K562 (cell line): ENCODE measurements around the gene RNF166. TPM values are rescaled to one million over a fixed set of nuclear protein-coding genes. Genes with fewer than 3 reads are reported as not detected.

Source experiments
- ATAC-seq: fragments of 200-7000 bp; cut with Tn5 transposase; 3 replicates; pipeline ENCODE4 v1.9.1; 2020; ENCODE audit warnings: moderate library complexity
- BruUV-seq: library from RNA; stranded (reverse); fragments of 400-500 nt; replicated peaks from 2 replicates; lab custom pipeline; 2021; lab: Mats Ljungman, UMichigan
- CTCF ChIA-PET: fragments of 300-600 bp; formaldehyde crosslinking; extraction: SDS; loops from one replicate; lab custom pipeline; 2021; ENCODE audit warnings: low intra/inter-chr PET ratio; lab: Yijun Ruan, JAX
- POLR2A ChIA-PET: fragments of 300-600, 350-650 bp; sonication (Branson Sonifier 250); formaldehyde crosslinking; extraction: SDS; loops from one replicate; lab custom pipeline; 2021; ENCODE audit warnings: antibody characterized with exemption, inconsistent platforms; lab: Yijun Ruan, JAX
- DNase-seq, 4 experiments: peaks; one replicate each; pipeline versions ENCODE4 v3.0.0 to v3.0.0-alpha.2; 2011 to 2018; ENCODE audit warnings: low spot score in 3 of 4, mixed read lengths in 3 of 4; ENCODE audit errors: extremely low read depth in 1 of 4
- FAIRE-seq: peaks from 2 replicates; lab custom pipeline; 2011; peaks lifted over from hg19 to GRCh38; lab: Jason Lieb, UNC
- H2AFZ ChIP-seq: 2 replicates; pipeline ENCODE4 v1.6.0; 2011; ENCODE audit warnings: low read depth, low read length, control low read depth, inconsistent platforms
- H3K27ac ChIP-seq: fragments of 200-600 bp; 3 replicates; pipeline ENCODE4 v1.8.0; 2011; ENCODE audit warnings: low read depth, mild to moderate bottlenecking, control low read depth, inconsistent platforms, low read length, moderate library complexity, mixed read lengths; ENCODE audit errors: extremely low read depth
- H3K27me3 ChIP-seq, 2 experiments: fragments of 300-600 bp in 1 of 2; 2 replicates in 1 of 2; 3 replicates in 1 of 2; pipeline versions ENCODE4 v1.6.0 to v1.8.0; 2011; ENCODE audit warnings: inconsistent platforms in 2 of 2, low read length in 2 of 2, mild to moderate bottlenecking in 1 of 2, mixed read lengths in 1 of 2, moderate library complexity in 1 of 2; ENCODE audit not compliant: control insufficient read depth in 2 of 2, insufficient read depth in 2 of 2
- H3K36me3 ChIP-seq: fragments of 300-600 bp; 3 replicates; pipeline ENCODE4 v1.8.0; 2011; ENCODE audit warnings: mild to moderate bottlenecking, low read length, inconsistent platforms; ENCODE audit not compliant: control insufficient read depth, insufficient read depth
- H3K4me1 ChIP-seq, 2 experiments: fragments of 200-600 bp in 1 of 2; replicated peaks in 1 of 2; 2 replicates in 1 of 2; 3 replicates in 1 of 2; pipeline versions ENCODE4 v1.5.1 to v1.8.0; 2011; ENCODE audit warnings: inconsistent platforms in 2 of 2, low read length in 2 of 2, mild to moderate bottlenecking in 1 of 2, mixed read lengths in 1 of 2, moderate library complexity in 1 of 2; ENCODE audit not compliant: control insufficient read depth in 2 of 2, insufficient read depth in 2 of 2
- H3K4me2 ChIP-seq: 2 replicates; pipeline ENCODE4 v1.6.1; 2011; ENCODE audit warnings: low read length, control low read depth, inconsistent platforms, mixed read lengths; ENCODE audit not compliant: insufficient read depth
- H3K4me3 ChIP-seq: fragments of 200-600 bp; sonication (generic), shearing (Covaris generic); 2 replicates; pipeline ENCODE4 v1.5.1; 2016; ENCODE audit warnings: control low read depth, inconsistent platforms
- H3K79me2 ChIP-seq: fragments of 200-600 bp; 3 replicates; pipeline ENCODE4 v1.8.0; 2011; ENCODE audit warnings: low read length, inconsistent platforms; ENCODE audit not compliant: control insufficient read depth, insufficient read depth
- H3K9ac ChIP-seq, 2 experiments: 2 replicates each; pipeline versions ENCODE4 v1.6.0 to v1.6.1; 2011; ENCODE audit warnings: low read depth in 2 of 2, low read length in 2 of 2, control low read depth in 1 of 2, inconsistent platforms in 1 of 2, mild to moderate bottlenecking in 1 of 2, mixed read lengths in 1 of 2; ENCODE audit not compliant: insufficient read depth in 1 of 2
- H3K9me1 ChIP-seq: one replicate; pipeline ENCODE4 v1.6.0; 2011; ENCODE audit warnings: inconsistent platforms, mild to moderate bottlenecking, low read length, moderate library complexity; ENCODE audit not compliant: control insufficient read depth, insufficient read depth
- H3K9me3 ChIP-seq: replicated peaks from 2 replicates; pipeline ENCODE4 v1.5.1; 2011; ENCODE audit warnings: low read depth, low read length, inconsistent platforms; ENCODE audit not compliant: control insufficient read depth, insufficient read depth
- H4K20me1 ChIP-seq: replicated peaks from 2 replicates; pipeline ENCODE4 v1.6.1; 2011; ENCODE audit warnings: low read length, inconsistent platforms, mixed read lengths; ENCODE audit not compliant: control insufficient read depth, insufficient read depth
- PBX2 ChIP-seq, 2 experiments: IDR thresholded peaks in 1 of 2; conservative IDR thresholded peaks in 1 of 2; 2 replicates each; pipeline ENCODE4 v1.6.1; 2016; ENCODE audit warnings: low read depth in 2 of 2, mild to moderate bottlenecking in 1 of 2, missing compliant biosample characterization in 1 of 2, missing genetic modification characterization in 1 of 2, moderate library complexity in 1 of 2
- PCBP1 ChIP-seq: fragments of 200-400 bp; formaldehyde crosslinking; IDR thresholded peaks from 2 replicates; pipeline ENCODE4 v1.6.1; 2018; ENCODE audit warnings: mild to moderate bottlenecking, low read depth, low read length; ENCODE audit not compliant: poor library complexity, severe bottlenecking
- RCOR1 ChIP-seq, 2 experiments: IDR thresholded peaks; 2 replicates each; pipeline ENCODE4 v1.6.1; 2012; ENCODE audit warnings: low read depth in 2 of 2, low read length in 2 of 2, borderline replicate concordance in 1 of 2, improper control_type of control experiment in 1 of 2
- SIN3A ChIP-seq, 2 experiments: fragments of 150-350 bp in 1 of 2; IDR thresholded peaks; 2 replicates each; pipeline ENCODE4 v1.6.1; 2011 to 2016; ENCODE audit warnings: borderline replicate concordance in 2 of 2, low read depth in 2 of 2, low read length in 2 of 2, mild to moderate bottlenecking in 2 of 2, moderate library complexity in 2 of 2; ENCODE audit not compliant: control insufficient read depth in 1 of 2
- WGBS: fragments of 100-300 bp; shearing (Covaris generic); methylation state at CpG from one replicate; pipeline ENCODE4 v1.1.6; 2016; ENCODE audit warnings: low coverage, mixed read lengths; ENCODE audit not compliant: insufficient coverage; ENCODE audit errors: missing lambda C conversion rate; 5-methylcytosine and 5-hydroxymethylcytosine counted together
- in situ Hi-C: fragments of 300-500 bp; cut with MboI; formaldehyde crosslinking; loops from 4 replicates; pipeline ENCODE4 v1.15.0; 2018; ENCODE audit warnings: inconsistent platforms, mixed read lengths
- intact Hi-C: fragments of 100-400 bp; cut with micrococcal nuclease; formaldehyde crosslinking; loops from 2 replicates; pipeline ENCODE4 v1.14.2; 2022
- polyA plus RNA-seq, 8 experiments: library from polyadenylated mRNA; depleted of rRNA in 4 of 8; stranded (reverse) in 5 of 8; unstranded in 3 of 8; fragments of >200 nt; fragmentation: Nextera tagmentation in 2 of 8; fragmentation: Illumina TruSeq in 1 of 8; extraction: Ambion mirVana in 2 of 8; extraction: Trizol in 1 of 8; gene quantifications; 2 replicates each; pipeline versions ENCODE4 v1.2.1 to v1.2.3, GENCODE V29; 2011 to 2014; ENCODE audit warnings: inconsistent platforms in 1 of 8, missing spikeins in 1 of 8
- total RNA-seq, 7 experiments: library from RNA; depleted of rRNA in 6 of 7; stranded (reverse); fragments of >200 nt in 6 of 7; fragmentation: Illumina TruSeq in 2 of 7; extraction: Trizol in 2 of 7; gene quantifications; 2 replicates each; pipeline versions ENCODE4 v1.2.1 to v1.2.3, GENCODE V29; 2011 to 2021; ENCODE audit warnings: low replicate concordance in 1 of 7

RNF166 gene
- total and polyA plus RNA-seq, 9 of the 15 experiments (the other 6 are each of a cell fraction or from before 2014, with no cell fraction given): 0.56 to 60.3 (median 19.5) TPM

DNA sequence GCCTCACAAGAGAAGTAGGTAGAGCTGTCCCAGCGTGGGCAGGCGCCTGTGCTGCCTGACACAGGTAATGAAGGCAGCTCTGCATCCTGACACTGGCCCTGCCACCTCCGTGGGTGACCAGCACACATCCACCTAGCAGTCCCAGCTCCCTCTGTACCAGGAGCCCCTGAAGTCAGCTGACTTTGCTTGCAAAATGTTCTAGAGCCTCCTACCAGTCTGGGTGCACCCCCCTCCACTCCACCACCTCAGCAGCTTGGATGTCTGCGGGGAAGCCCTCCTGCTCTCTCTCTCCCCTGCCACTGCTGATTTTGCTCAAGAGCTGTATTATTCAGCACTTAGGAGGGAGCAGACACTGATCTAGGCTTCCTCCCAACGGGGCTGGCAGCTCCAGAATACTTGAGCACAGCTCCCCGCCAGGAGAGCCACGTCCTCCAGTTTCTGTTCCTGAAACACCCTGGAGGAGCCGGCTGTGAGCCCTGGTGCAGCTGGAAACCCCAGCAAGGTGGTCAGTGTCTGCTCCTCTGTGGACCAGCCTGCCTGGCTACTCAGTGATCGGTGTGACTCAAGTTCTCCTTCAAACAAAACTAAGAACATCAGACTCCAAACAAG lies 1.0 kb downstream of the RNF166 start:
- CTCF ChIA-PET: no interaction called here
- TSS peak; percentile 72 for BruUV-seq
- 18% methylated on average over 9 of the region's 9 CpGs for WGBS
- H3K9ac ChIP-seq: peak overlapping the region; percentile 86 to 99
- H3K27ac ChIP-seq: peak overlapping the region; percentile 70
- POLR2A ChIA-PET: interaction anchor here (0.6 to 2.2 kb wide), 8 partner anchors 9 to 79 kb away, joined by 3 to 12 read pairs (median 3); no protein-coding TSS in a partner anchor
- TF ChIP-seq PCBP1 (no peak), PBX2 (CRISPR knock-in tag; IDR thresholded peaks at IDR 0.05; ENCODE audit: low read depth) (no peak), PBX2 (tag; conservative IDR thresholded peaks at IDR 0.05; ENCODE audit: low read depth) (no peak), SIN3A (IDR thresholded peaks at IDR 0.05; ENCODE audit: borderline replicate concordance in 2 of 2, control insufficient read depth in 1 of 2, low read depth in 2 of 2, low read length in 2 of 2) (0 out of 4 replicates have a peak, but pooled peaks of 1 of the 2 experiments have one; percentile 9), RCOR1 (IDR thresholded peaks at IDR 0.05; ENCODE audit: borderline replicate concordance in 1 of 2, low read depth in 2 of 2, low read length in 2 of 2) (no peak)
- H3K79me2 ChIP-seq: peaks cover 85% of the 10 kb centered on the region
- peaks cover 58% of the 10 kb centered on the region; the same call in 2 of the 3 replicates for H3K36me3 ChIP-seq
- ATAC-seq (peak; percentile 2; the same call in 1 of the 3 replicates), DNase-seq (peak in 1 of 4 experiments; percentile 52), FAIRE-seq (peak; percentile 79)
- intact Hi-C loops: loop anchor here (5.0 kb wide), 1 partner anchor 43 kb away; the partner anchor contains the start of gene MVD
- peaks cover 3% of the 10 kb centered on the region for H3K9me1 ChIP-seq
- in situ Hi-C loops: no loop called here
- no peaks in the 10 kb centered on the region for H3K9me3 ChIP-seq
- H2AFZ ChIP-seq: 0 out of 2 replicates have a peak overlapping the region, but pooled peaks have one; percentile 1
- peaks cover 16 to 79% of the 10 kb centered on the region in 2 experiments for H3K4me1 ChIP-seq
- no peaks in the 10 kb centered on the region for H3K27me3 ChIP-seq
- H3K4me3 ChIP-seq: peak overlapping the region; percentile 98
- peaks cover 11% of the 10 kb centered on the region; the same call in 1 of the 2 replicates for H4K20me1 ChIP-seq
- peak overlapping the region; percentile 90 for H3K4me2 ChIP-seq
